H4 (cell line): Measurements from ENCODE around the gene ZNF580. TPM values are rescaled to one million over a fixed set of nuclear protein-coding genes. Genes with fewer than 3 reads are reported as not detected.

Experiments used
- DNase-seq: peaks from one replicate; pipeline ENCODE4 v3.0.0-alpha.2; 2015; ENCODE audit warnings: low spot score
- total RNA-seq: library from RNA; depleted of rRNA; stranded (reverse); fragments of >200 nt; shearing (Covaris generic); gene quantifications from 2 replicates; pipeline ENCODE4 v1.2.3, GENCODE V29; 2014

Gene ZNF580
- total RNA-seq, 1 experiment from 2014 or later: 19.2 TPM

GRCh38 chr19:55660991-55661390 lies 20.2 kb downstream of the ZNF580 start:
- DNase-seq: no peak

GRCh38 chr19:55661826-55662225 lies 21.0 kb downstream of the ZNF580 start:
- DNase-seq: no peak

- DNase-seq: no peak
These were observed 23.2 kb downstream of the ZNF580 start for GRCh38 chr19:55663846-55664536.

GRCh38 chr19:55666343-55667005 lies 25.7 kb downstream of the ZNF580 start:
- DNase-seq: no peak

- no peak for DNase-seq
These were observed 26.2 kb downstream of the ZNF580 start for GRCh38 chr19:55667006-55667381.

GRCh38 chr19:55667511-55667910 lies 26.7 kb downstream of the ZNF580 start:
- DNase-seq: no peak

- no peak for DNase-seq
These were observed 27.2 kb downstream of the ZNF580 start for GRCh38 chr19:55667958-55668357.

- DNase-seq: no peak
These were observed 28.0 kb downstream of the ZNF580 start for GRCh38 chr19:55668603-55669348.

GRCh38 chr19:55669418-55670279 lies 28.8 kb downstream of the ZNF580 start:
- DNase-seq: no peak

GRCh38 chr19:55670280-55671053 lies 29.7 kb downstream of the ZNF580 start:
- DNase-seq: peak; percentile 84

GRCh38 chr19:55671054-55671378 lies 30.2 kb downstream of the ZNF580 start:
- no peak for DNase-seq

- DNase-seq: no peak
These were observed 31.6 kb downstream of the ZNF580 start for GRCh38 chr19:55672418-55672817.

GRCh38 chr19:55673465-55673864 lies 32.7 kb downstream of the ZNF580 start:
- DNase-seq: no peak

- DNase-seq: no peak
These were observed 33.1 kb downstream of the ZNF580 start for GRCh38 chr19:55673889-55674288.

GRCh38 chr19:55674459-55674840 lies 33.6 kb downstream of the ZNF580 start:
- no peak for DNase-seq

- peak; percentile 99 for DNase-seq
These were observed 34.2 kb downstream of the ZNF580 start, which contains the start of gene EPN1 for GRCh38 chr19:55674841-55675660. Gene EPN1 (plus strand): TSS chr19:55675226. CDS start chr19:55678628, 3,402 bp downstream.

- no peak for DNase-seq
These were observed 35.0 kb downstream of the ZNF580 start for GRCh38 chr19:55675661-55676354.

GRCh38 chr19:55676383-55676782 lies 35.6 kb downstream of the ZNF580 start:
- DNase-seq: no peak

- DNase-seq: no peak
These were observed 36.2 kb downstream of the ZNF580 start for GRCh38 chr19:55676889-55677505.
